Endothelial cell of umbilical vein (primary cell): ENCODE data around the gene F3. TPM values are rescaled to one million over a fixed set of nuclear protein-coding genes. Genes with fewer than 3 reads are reported as not detected.

ENCODE experiments used
- BruUV-seq: library from RNA; stranded (reverse); fragments of 400-500 nt; replicated peaks from 2 replicates; lab custom pipeline; 2021; lab: Mats Ljungman, UMichigan
- CTCF ChIA-PET: fragments of 300-600, 350-600 bp; sonication (Branson Sonifier 250); formaldehyde crosslinking; loops from one replicate; lab custom pipeline; 2021; ENCODE audit warnings: antibody characterized with exemption, inconsistent platforms; lab: Charles Lee
- POLR2A ChIA-PET: fragments of 300-600, 350-600 bp; sonication (Branson Sonifier 250); formaldehyde crosslinking; loops from one replicate; lab custom pipeline; 2021; ENCODE audit warnings: antibody characterized with exemption, inconsistent platforms; lab: Charles Lee
- DNase-seq: peaks from one replicate; pipeline ENCODE4 v3.0.0-alpha.2; 2011; ENCODE audit warnings: low read depth, low spot score
- FAIRE-seq: peaks from 2 replicates; lab custom pipeline; 2011; peaks lifted over from hg19 to GRCh38; lab: Jason Lieb, UNC
- H2AFZ ChIP-seq: 2 replicates; pipeline ENCODE4 v1.6.0; 2012; ENCODE audit warnings: low read depth, low read length, control low read depth, inconsistent platforms
- H3K27ac ChIP-seq: 2 replicates; pipeline ENCODE4 v1.5.1; 2011; ENCODE audit warnings: low read depth, mild to moderate bottlenecking, control low read depth, low read length, moderate library complexity; ENCODE audit not compliant: insufficient read depth
- H3K27me3 ChIP-seq, 2 experiments: 2 replicates each; pipeline versions ENCODE4 v1.6.0 to v1.6.1; 2011; ENCODE audit warnings: low read length in 2 of 2, mixed read lengths in 1 of 2; ENCODE audit not compliant: control insufficient read depth in 2 of 2, insufficient read depth in 2 of 2
- H3K36me3 ChIP-seq, 2 experiments: 2 replicates in 1 of 2; 3 replicates in 1 of 2; pipeline ENCODE4 v1.5.1; 2011; ENCODE audit warnings: low read length in 2 of 2, mild to moderate bottlenecking in 1 of 2, moderate library complexity in 1 of 2; ENCODE audit not compliant: control insufficient read depth in 2 of 2, insufficient read depth in 2 of 2; ENCODE audit errors: extremely low read depth in 1 of 2
- H3K4me1 ChIP-seq: 3 replicates; pipeline ENCODE4 v1.5.1; 2011; ENCODE audit warnings: mild to moderate bottlenecking, low read length; ENCODE audit not compliant: control insufficient read depth, insufficient read depth; ENCODE audit errors: extremely low read depth
- H3K4me2 ChIP-seq: 2 replicates; pipeline ENCODE4 v1.6.1; 2011; ENCODE audit warnings: low read length, control low read depth, mixed read lengths; ENCODE audit not compliant: insufficient read depth
- H3K4me3 ChIP-seq, 3 experiments: fragments of 200-600 bp in 1 of 3; sonication (generic), shearing (Covaris generic) in 1 of 3; replicated peaks in 1 of 3; 2 replicates each; pipeline ENCODE4 v1.5.1; 2011 to 2016; ENCODE audit warnings: control low read depth in 3 of 3, low read length in 3 of 3, mild to moderate bottlenecking in 2 of 3, inconsistent platforms in 1 of 3, low read depth in 1 of 3, moderate library complexity in 1 of 3; ENCODE audit not compliant: insufficient read depth in 1 of 3
- H3K79me2 ChIP-seq: 2 replicates; pipeline ENCODE4 v1.6.0; 2012; ENCODE audit warnings: low read length, inconsistent platforms; ENCODE audit not compliant: control insufficient read depth, insufficient read depth
- H3K9ac ChIP-seq: replicated peaks from 2 replicates; pipeline ENCODE3; 2011; ENCODE audit warnings: low read length, control low read depth; ENCODE audit not compliant: insufficient read depth; ENCODE audit errors: extremely low read depth
- H3K9me1 ChIP-seq: replicated peaks from 3 replicates; pipeline ENCODE4 v1.6.0; 2011; ENCODE audit warnings: mild to moderate bottlenecking, low read length; ENCODE audit not compliant: control insufficient read depth, insufficient read depth; ENCODE audit errors: extremely low read depth
- H3K9me3 ChIP-seq: replicated peaks from 2 replicates; pipeline ENCODE4 v1.5.1; 2012; ENCODE audit warnings: low read length, inconsistent platforms; ENCODE audit not compliant: control insufficient read depth, insufficient read depth
- H4K20me1 ChIP-seq: replicated peaks from 2 replicates; pipeline ENCODE3; 2011; ENCODE audit warnings: mild to moderate bottlenecking, low read length; ENCODE audit not compliant: control insufficient read depth, insufficient read depth; ENCODE audit errors: extremely low read depth
- EZH2 ChIP-seq: IDR thresholded peaks from 2 replicates; pipeline ENCODE4 v1.6.1; 2012; ENCODE audit warnings: borderline replicate concordance, low read depth, mild to moderate bottlenecking, moderate library complexity, low read length, inconsistent platforms; ENCODE audit not compliant: severe bottlenecking
- GATA2 ChIP-seq: IDR thresholded peaks from 2 replicates; pipeline ENCODE4 v1.7.0; 2011; ENCODE audit warnings: low read depth, mild to moderate bottlenecking, moderate library complexity, mixed read lengths, low read length; ENCODE audit not compliant: insufficient read length, insufficient read depth
- JUN ChIP-seq: IDR thresholded peaks from 2 replicates; pipeline ENCODE4 v1.6.1; 2011; ENCODE audit warnings: borderline replicate concordance, low read depth; ENCODE audit not compliant: insufficient read length, insufficient read depth
- MYC ChIP-seq: IDR thresholded peaks from one replicate; pipeline ENCODE4 v1.6.1; 2011; ENCODE audit warnings: mild to moderate bottlenecking, low read depth, low read length
- POLR2A ChIP-seq: IDR thresholded peaks from 2 replicates; pipeline ENCODE4 v1.6.1; 2012; ENCODE audit warnings: low read depth, mild to moderate bottlenecking, control low read depth, low read length
- POLR2AphosphoS5 ChIP-seq: IDR thresholded peaks from 2 replicates; pipeline ENCODE4 v1.6.1; 2012; ENCODE audit warnings: low read depth, mild to moderate bottlenecking, control low read depth, low read length, moderate library complexity; ENCODE audit not compliant: insufficient read depth
- dilution Hi-C: fragments of 300-500 bp; cut with MboI; formaldehyde crosslinking; loops from one replicate; pipeline ENCODE4 v1.15.0; 2019; ENCODE audit warnings: low sequenced_read_pairs; ENCODE audit not compliant: extremely low pct_ligation_motif_present
- intact Hi-C: fragments of 100-400 bp; cut with micrococcal nuclease; formaldehyde crosslinking; loops from one replicate; pipeline ENCODE4 v1.10.0; 2022
- polyA plus RNA-seq, 4 experiments: library from polyadenylated mRNA; depleted of rRNA in 3 of 4; stranded (reverse) in 3 of 4; unstranded in 1 of 4; fragments of >200 nt; gene quantifications; 2 replicates each; pipeline versions ENCODE4 v1.2.1 to v1.2.3, GENCODE V29; 2011 to 2012; ENCODE audit warnings: missing spikeins in 1 of 4
- total RNA-seq: library from RNA; stranded (reverse); gene quantifications from 2 replicates; pipeline ENCODE4 v1.2.3, GENCODE V29; 2021
- TF ChIP-seq, protein P1 (sequence below), 2 donors: IDR thresholded peaks; 1 replicate in 1 of 2; 2 replicates in 1 of 2; pipeline ENCODE4 v1.5.1; 2011; ENCODE audit warnings: low read length in 2 of 2, mild to moderate bottlenecking in 2 of 2, moderate library complexity in 2 of 2, control low read depth in 1 of 2, inconsistent platforms in 1 of 2, low read depth in 1 of 2; ENCODE audit not compliant: insufficient read depth in 1 of 2; ENCODE audit errors: extremely low read depth in 1 of 2
- TF ChIP-seq, protein P2 (sequence below): IDR thresholded peaks from 2 replicates; pipeline ENCODE4 v1.6.1; 2011; ENCODE audit not compliant: insufficient read depth, insufficient read length

The F3 gene
- total and polyA plus RNA-seq, 2 donors (not counting 3 experiments of a cell fraction or from before 2014, with no cell fraction given), result 1.2 to 2.3 TPM

- TF ChIP-seq, protein P1, sequence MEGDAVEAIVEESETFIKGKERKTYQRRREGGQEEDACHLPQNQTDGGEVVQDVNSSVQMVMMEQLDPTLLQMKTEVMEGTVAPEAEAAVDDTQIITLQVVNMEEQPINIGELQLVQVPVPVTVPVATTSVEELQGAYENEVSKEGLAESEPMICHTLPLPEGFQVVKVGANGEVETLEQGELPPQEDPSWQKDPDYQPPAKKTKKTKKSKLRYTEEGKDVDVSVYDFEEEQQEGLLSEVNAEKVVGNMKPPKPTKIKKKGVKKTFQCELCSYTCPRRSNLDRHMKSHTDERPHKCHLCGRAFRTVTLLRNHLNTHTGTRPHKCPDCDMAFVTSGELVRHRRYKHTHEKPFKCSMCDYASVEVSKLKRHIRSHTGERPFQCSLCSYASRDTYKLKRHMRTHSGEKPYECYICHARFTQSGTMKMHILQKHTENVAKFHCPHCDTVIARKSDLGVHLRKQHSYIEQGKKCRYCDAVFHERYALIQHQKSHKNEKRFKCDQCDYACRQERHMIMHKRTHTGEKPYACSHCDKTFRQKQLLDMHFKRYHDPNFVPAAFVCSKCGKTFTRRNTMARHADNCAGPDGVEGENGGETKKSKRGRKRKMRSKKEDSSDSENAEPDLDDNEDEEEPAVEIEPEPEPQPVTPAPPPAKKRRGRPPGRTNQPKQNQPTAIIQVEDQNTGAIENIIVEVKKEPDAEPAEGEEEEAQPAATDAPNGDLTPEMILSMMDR (IDR thresholded peaks at IDR 0.05; ENCODE audit: extremely low read depth in 1 of 2, insufficient read depth in 1 of 2, low read depth in 1 of 2, low read length in 2 of 2), result no peak
- TF ChIP-seq GATA2 (no peak), POLR2AphosphoS5 (no peak), EZH2 (no peak), JUN (no peak), MYC (no peak), POLR2A (no peak)
- TF ChIP-seq, protein P2, sequence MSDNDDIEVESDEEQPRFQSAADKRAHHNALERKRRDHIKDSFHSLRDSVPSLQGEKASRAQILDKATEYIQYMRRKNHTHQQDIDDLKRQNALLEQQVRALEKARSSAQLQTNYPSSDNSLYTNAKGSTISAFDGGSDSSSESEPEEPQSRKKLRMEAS, result no peak
- H3K9me3 ChIP-seq, result no peaks in the 10 kb centered on the region
- H3K4me1 ChIP-seq, result peaks cover 13% of the 10 kb centered on the region
- H3K9me1 ChIP-seq, result no peaks in the 10 kb centered on the region
- no peak overlapping the region for H3K9ac ChIP-seq
- H2AFZ ChIP-seq, result no peak overlapping the region
- ChIA-PET CTCF (interaction anchor here (2.6 kb wide), 1 partner anchor 13 kb away, joined by 6 read pairs; no protein-coding TSS in a partner anchor), POLR2A (no interaction called here)
- no peaks in the 10 kb centered on the region for H3K36me3 ChIP-seq
- FAIRE-seq (no peak), DNase-seq (no peak)
- no peak overlapping the region for H3K4me3 ChIP-seq
- H3K79me2 ChIP-seq, result no peaks in the 10 kb centered on the region
- no peak overlapping the region for H3K4me2 ChIP-seq
- H3K27ac ChIP-seq, result no peak overlapping the region
- dilution Hi-C loops (loop anchor here (25.0 kb wide), 1 partner anchor 273 kb away; the partner anchor contains the start of gene SLC44A3), intact Hi-C loops (no loop called here)
- H3K27me3 ChIP-seq, result no peaks in the 10 kb centered on the region
- no peaks in the 10 kb centered on the region for H4K20me1 ChIP-seq
- BruUV-seq, result no TSS peak
Observed at GRCh38 chr1:94539496-94539895, 2.1 kb downstream of the F3 start.
